ENCODE data around the gene NTHL1.

NTHL1 gene

GRCh38 chr16:2008631-2009163 is 38.9 kb downstream of the NTHL1 start:
- H3K9me3 ChIP-seq: no peaks in the 10 kb centered on the region
- peak overlapping the region; percentile 77 to 82 for H3K4me3 ChIP-seq (ENCODE audit: low read depth in 1 of 2, low read length in 1 of 2)
- peaks cover 6% of the 10 kb centered on the region for H3K27me3 ChIP-seq
- H3K36me3 ChIP-seq: no peaks in the 10 kb centered on the region
- H3K27ac ChIP-seq: peak overlapping the region; percentile 72
- H3K4me1 ChIP-seq (ENCODE audit: control insufficient read depth in 1 of 2, insufficient read depth in 1 of 2, low read depth in 1 of 2, low read length in 1 of 2): peaks cover 36 to 49% of the 10 kb centered on the region in 2 experiments
- TF ChIP-seq CTCF (IDR thresholded peaks at IDR 0.05): no peak

GRCh38 chr16:2008009-2008526 is 39.6 kb downstream of the NTHL1 start:
- H3K36me3 ChIP-seq: peaks cover 3% of the 10 kb centered on the region
- H3K27ac ChIP-seq: no peak overlapping the region
- no peak for TF ChIP-seq CTCF (IDR thresholded peaks at IDR 0.05)
- peaks cover 6% of the 10 kb centered on the region for H3K27me3 ChIP-seq
- H3K4me1 ChIP-seq (ENCODE audit: control insufficient read depth in 1 of 2, insufficient read depth in 1 of 2, low read depth in 1 of 2, low read length in 1 of 2): peaks cover 36 to 52% of the 10 kb centered on the region in 2 experiments
- peak overlapping the region in 1 of 2 experiments; percentile 77 for H3K4me3 ChIP-seq (ENCODE audit: low read depth in 1 of 2, low read length in 1 of 2)
- no peaks in the 10 kb centered on the region for H3K9me3 ChIP-seq

GRCh38 chr16:2007081-2007836 is 40.4 kb downstream of the NTHL1 start:
- Histone ChIP-seq H3K9me3 (no peaks in the 10 kb centered on the region), H3K36me3 (peaks cover 11% of the 10 kb centered on the region), H3K27me3 (peaks cover 6% of the 10 kb centered on the region), H3K4me3 (ENCODE audit: low read depth in 1 of 2, low read length in 1 of 2) (no peak overlapping the region), H3K4me1 (ENCODE audit: control insufficient read depth in 1 of 2, insufficient read depth in 1 of 2, low read depth in 1 of 2, low read length in 1 of 2) (peaks cover 36 to 52% of the 10 kb centered on the region in 2 experiments), H3K27ac (no peak overlapping the region)
- no peak for TF ChIP-seq CTCF (IDR thresholded peaks at IDR 0.05)

GRCh38 chr16:2006317-2006716 is 41.3 kb downstream of the NTHL1 start:
- Histone ChIP-seq H3K9me3 (no peaks in the 10 kb centered on the region), H3K36me3 (peaks cover 20% of the 10 kb centered on the region), H3K4me1 (ENCODE audit: control insufficient read depth in 1 of 2, insufficient read depth in 1 of 2, low read depth in 1 of 2, low read length in 1 of 2) (peaks cover 36 to 52% of the 10 kb centered on the region in 2 experiments), H3K27ac (no peak overlapping the region), H3K4me3 (ENCODE audit: low read depth in 1 of 2, low read length in 1 of 2) (no peak overlapping the region), H3K27me3 (peaks cover 6% of the 10 kb centered on the region)
- no peak for TF ChIP-seq CTCF (IDR thresholded peaks at IDR 0.05)

- no peak for TF ChIP-seq CTCF (IDR thresholded peaks at IDR 0.05)
- Histone ChIP-seq H3K9me3 (no peaks in the 10 kb centered on the region), H3K36me3 (peaks cover 27% of the 10 kb centered on the region), H3K4me1 (ENCODE audit: control insufficient read depth in 1 of 2, insufficient read depth in 1 of 2, low read depth in 1 of 2, low read length in 1 of 2) (peaks cover 36 to 52% of the 10 kb centered on the region in 2 experiments), H3K4me3 (ENCODE audit: low read depth in 1 of 2, low read length in 1 of 2) (no peak overlapping the region), H3K27ac (no peak overlapping the region), H3K27me3 (peaks cover 6% of the 10 kb centered on the region)
Observed at GRCh38 chr16:2005646-2006045, 42.0 kb downstream of the NTHL1 start.

Measured in neutrophil (primary cell).